HG02571 (cell line): ENCODE data around the gene RTN4RL1.

Experiments
- ATAC-seq: cut with Tn5 transposase; IDR thresholded peaks from one replicate; pipeline ENCODE4 v1.9.1; 2021; ENCODE audit warnings: mild to moderate bottlenecking, moderate library complexity; ENCODE audit not compliant: unreplicated experiment

The RTN4RL1 gene

DNA sequence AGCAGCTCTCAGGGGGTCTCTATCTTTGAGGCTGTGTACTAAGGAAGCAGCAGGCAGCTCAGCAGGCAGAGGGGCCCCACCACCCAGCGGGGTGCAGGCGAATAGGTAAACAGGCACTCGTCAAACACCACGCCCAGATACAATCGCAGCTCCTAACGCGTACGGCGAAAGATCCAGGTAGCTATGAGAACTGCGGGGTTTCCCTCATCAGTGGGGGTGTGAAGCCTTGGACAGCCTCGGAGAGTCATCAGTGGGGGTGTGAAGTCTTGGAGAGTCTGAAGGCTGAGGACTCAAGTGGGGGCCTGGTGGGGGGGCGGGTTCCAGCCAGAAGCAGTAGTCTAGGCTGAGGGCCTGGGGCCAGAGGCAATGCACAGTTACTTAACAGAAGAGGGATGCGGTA, 69.0 kb downstream of the RTN4RL1 start:
- no peak for ATAC-seq

DNA sequence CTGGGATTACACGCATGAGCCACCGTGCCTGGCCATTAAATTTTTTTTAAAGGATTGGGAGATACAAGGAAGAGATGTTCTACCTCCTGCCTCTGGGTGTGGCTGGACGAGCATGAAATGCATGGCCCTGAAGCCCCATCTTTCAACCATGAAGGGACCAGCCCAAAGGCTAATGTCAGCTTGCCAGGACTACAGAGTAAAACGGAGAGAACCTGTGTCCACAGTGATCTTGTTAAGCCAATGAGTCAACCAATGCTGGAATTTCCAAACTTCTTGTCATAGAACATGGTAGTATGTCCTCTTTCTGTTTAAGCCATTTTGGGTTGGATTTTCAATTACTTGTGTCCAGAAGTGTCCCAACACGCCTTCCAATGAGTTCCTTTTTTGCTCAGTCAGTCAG, 71.3 kb downstream of the RTN4RL1 start:
- no peak for ATAC-seq

GRCh38 chr17:1951920-1952319, 73.2 kb downstream of the RTN4RL1 start:
- ATAC-seq = no peak

GRCh38 chr17:1949754-1950153, 75.4 kb downstream of the RTN4RL1 start:
- ATAC-seq = no peak

GRCh38 chr17:1948517-1948825, 76.7 kb downstream of the RTN4RL1 start:
- ATAC-seq = no peak

DNA sequence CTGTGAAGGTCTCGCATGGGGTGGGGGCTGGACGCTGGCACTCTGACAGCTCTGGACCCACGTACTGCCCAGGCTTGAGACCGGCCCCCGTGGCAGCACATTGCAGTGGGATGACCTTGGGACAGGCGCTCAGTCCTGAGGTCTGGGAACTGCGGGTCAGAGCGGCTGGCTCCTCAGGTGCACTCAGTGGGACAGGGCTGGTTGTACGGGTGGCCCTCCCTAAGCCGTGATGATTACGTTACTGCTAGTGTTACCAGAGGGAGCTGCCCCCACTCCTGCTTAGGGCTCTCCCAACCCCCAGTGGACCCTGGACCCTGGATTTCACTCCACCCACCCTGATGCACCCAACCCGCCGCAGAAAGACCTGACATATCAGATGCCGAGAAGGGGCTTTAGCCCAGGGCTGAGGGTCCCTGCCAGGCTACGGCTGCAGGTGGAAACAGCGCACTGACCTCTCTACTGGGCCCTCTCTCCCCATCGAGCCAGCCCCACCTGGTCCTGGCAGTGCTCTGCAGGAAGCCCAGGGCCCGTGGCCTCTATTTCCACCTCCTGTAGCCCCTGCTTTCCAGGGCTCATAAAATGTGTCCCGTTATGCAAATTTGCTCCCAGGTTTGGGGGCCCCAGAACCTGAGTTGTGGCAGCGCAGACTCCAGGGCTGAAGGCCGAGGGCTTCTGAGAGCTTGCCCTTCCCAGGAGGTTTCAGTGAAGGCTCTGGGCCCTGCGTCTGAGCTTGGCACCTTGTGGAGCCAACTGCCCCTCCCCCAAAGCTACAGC, 77.2 kb downstream of the RTN4RL1 start:
- no peak for ATAC-seq

- no peak for ATAC-seq
Measured at GRCh38 chr17:1947229-1947742, 77.8 kb downstream of the RTN4RL1 start.

- no peak for ATAC-seq
Measured at GRCh38 chr17:1946021-1946932, 78.9 kb downstream of the RTN4RL1 start.

- ATAC-seq = no peak
Measured at GRCh38 chr17:1945621-1946020, 79.5 kb downstream of the RTN4RL1 start.

DNA sequence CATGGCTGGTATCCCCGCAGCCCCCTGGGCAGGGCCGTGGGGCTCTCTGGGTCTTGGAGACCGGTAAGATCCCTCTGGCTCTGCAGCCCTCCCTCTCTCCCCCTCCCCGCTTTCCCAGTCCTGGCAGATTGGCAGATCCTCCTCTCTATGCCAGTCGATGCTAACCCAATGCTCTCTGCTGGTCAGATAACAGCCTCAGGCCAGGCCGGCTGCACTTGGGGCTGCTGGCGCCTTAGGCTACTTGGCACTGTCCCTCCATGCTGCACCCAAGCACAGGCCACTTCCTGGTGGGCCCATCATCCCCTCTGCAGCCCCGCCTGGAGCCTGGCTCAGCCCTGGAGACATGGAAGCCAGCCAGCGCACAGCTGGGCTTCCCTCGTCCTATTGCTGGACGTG, 81.7 kb downstream of the RTN4RL1 start:
- ATAC-seq = no peak

DNA sequence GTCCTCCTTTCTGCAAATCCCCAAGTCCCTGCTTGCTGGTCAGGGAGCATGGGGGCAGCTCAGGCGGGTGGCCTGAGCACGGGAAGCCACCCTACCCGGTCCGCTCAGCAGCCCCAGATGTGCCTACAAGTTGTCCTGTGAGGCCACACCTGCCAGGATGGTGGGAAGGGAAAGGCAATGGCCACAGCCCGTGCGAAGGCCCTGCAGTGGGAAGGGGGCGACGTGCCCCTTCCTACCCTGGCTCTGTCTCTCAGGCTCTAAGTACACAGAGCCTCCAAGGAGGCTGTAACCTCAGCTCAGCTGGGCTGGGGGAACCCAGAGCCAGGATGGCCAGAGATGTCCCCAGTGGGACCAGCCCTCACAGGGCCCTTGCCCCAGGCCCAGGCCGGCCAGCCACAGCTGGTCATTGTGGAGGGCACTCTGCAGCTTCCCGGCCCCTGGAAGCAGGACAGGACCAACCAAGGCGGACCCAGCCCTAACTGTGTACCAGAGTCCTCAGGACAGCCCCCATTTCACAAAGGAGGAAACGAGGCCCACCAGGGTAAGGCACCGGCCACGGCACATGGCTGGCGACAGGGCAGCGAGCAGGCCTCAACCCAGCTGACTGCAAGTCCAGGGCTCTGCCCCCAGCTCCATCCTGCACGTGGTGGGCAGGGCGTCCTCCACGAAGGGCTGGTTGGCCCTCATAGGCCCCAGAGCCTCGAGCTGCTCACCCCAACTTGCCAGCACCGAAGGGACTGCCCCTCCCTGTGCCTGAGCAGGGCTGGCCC, 82.3 kb downstream of the RTN4RL1 start:
- no peak for ATAC-seq

DNA sequence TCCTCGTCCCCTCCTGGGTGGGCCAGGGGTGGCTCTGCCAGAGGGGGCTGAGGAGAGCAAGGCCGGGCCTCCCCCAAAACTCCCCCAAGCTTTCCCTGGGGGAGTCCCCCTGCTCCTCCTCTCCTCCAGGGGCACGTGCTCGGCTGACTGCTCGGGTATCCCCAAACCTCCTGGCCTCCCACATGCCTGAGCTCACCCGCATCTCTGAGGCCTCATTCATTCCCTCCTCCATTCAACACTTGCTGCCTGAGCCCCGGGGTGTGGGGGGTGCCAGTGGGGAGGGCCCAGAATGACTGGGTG, 83.1 kb downstream of the RTN4RL1 start:
- no peak for ATAC-seq

GRCh38 chr17:1941272-1942065, 83.7 kb downstream of the RTN4RL1 start:
- ATAC-seq = no peak

DNA sequence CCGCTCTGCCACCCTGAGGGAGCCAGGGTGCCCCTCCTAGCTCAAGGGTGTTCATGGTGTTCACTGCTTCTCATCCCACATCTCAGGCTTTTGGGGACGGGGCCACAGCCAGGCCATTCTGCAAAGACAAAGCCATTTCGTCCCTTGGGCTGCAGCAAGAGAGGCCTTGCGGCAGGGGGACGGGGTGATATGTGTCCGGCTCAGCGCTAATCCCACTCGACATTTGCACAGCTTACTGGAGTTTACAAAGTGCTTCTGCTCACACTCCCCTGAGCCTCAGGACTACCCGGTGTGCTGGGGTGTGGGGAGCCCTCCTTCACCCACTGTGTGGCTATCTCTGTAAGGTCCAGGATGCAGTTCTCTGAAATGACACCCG, 84.3 kb downstream of the RTN4RL1 start:
- no peak for ATAC-seq

DNA sequence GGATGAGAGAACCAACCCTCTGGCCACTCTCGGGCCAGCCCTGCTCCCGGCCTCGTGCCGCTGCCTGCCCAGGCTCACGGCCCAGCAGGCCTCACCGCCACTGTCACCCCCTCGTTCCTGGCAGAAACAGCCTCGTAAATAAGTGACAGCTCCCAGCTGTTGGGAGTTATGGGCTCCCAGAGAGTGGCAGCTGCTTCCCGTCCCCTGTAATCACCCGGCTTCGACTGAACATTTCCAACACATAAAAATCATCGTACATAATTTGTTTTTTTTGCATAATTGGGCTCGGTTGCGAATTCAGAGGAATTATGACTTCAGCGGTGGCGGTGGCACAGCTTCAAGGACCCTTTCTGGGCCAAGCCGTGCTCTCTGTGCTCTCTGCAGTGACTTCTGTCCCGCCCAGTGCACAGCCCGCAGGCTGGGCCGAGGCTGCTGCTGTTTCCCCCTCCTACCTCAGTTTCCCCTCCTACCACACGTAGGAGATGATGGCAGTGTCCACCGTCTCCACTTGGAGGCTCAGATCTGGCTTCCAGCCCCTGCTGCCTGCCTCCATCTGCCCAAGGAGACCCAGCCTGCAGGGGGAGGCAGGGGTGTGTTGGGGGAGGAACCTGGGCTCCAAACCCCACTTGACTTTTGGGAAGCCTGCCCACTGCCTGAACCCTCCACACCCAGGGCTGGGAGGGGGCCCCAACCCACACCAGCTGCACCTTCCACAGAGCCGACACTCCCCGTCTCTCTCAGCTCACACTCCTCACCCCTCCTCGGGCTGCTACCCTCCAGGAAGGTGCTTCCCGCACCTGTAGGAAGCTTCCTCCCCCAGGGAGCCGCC, 84.9 kb downstream of the RTN4RL1 start:
- ATAC-seq = no peak

- no peak for ATAC-seq
Measured at GRCh38 chr17:1937461-1937860, 87.7 kb downstream of the RTN4RL1 start.

- ATAC-seq = no peak
Measured at GRCh38 chr17:1936766-1937165, 88.4 kb downstream of the RTN4RL1 start.

DNA sequence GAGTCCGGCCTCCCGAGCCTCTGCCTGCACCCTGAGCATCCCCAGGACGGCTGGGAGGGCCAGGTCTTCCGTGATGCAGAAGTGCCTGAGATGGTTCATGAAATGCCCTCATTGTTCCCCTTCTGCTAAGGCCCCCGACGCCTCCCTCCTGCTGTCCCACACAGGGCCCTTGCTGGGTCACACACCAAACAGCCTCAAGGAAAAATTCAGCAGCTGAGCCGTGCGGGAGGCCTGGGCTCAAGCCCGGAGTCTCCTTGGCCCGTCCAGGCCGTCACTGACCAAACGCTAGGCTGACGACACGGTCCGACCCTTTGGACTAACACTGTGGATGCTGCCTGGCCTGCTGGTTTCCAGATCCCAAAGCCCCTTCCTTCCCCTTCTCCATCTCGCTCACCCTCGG, 90.2 kb downstream of the RTN4RL1 start:
- ATAC-seq = no peak

DNA sequence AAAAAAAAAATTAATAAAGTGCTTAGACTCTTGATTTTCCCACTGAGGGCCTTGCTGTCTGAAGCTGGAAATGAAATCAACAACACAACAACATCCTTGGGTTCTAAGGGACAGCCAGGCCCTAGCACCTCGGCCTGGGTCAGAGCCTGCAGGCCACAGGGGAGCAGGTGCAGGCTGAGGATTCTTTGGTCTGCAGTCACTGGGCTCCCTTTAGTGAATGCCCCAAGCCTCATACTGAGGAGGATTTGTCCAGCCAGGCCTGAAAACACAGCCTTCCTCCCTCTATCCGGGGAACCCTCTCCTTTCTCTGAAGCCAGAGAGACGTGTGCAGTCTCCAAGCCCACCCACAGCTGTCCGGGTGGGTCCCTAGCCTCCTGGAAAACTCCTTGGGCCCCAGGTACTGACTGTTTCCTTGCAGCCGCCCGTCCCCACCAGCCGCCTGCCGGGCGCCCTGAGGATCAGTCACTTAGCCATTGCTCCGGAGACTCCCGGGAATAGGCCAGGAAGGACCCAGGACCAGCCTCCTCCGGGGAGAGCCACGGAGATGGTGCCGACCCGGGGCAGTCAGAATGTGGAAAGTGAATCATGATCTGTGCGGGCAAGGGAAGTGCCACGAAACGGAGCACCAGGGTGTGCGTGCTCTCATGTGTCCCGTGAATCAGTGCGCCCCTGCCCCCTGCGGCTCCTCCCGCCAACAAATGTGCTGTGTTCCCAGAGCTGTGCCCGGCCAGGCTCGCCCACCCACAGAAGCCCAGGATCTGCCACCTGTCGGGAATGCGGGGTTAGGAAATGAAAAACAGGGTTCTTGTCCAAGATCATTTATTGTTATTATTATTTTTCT, 91.0 kb downstream of the RTN4RL1 start:
- ATAC-seq = no peak
